Spleen (tissue), 7 donors: ENCODE results near the gene LPGAT1.

ENCODE experiments used
- CTCF ChIP-seq, 11 experiments: fragments of 200-600 bp in 7 of 11; fragments of 450-650 bp in 4 of 11; sonication (generic) in 4 of 11; IDR thresholded peaks in 8 of 11; conservative IDR thresholded peaks in 3 of 11; 1 replicate in 7 of 11; 2 replicates in 4 of 11; pipeline versions ENCODE4 v1.4.0 to v1.8.0; 2016 to 2021; ENCODE audit warnings: antibody characterized with exemption in 11 of 11, inconsistent platforms in 4 of 11, mild to moderate bottlenecking in 1 of 11
- POLR2A ChIP-seq, 3 donors: fragments of 450-650 bp; IDR thresholded peaks; one replicate each; pipeline ENCODE4 v1.5.1; 2017; ENCODE audit warnings: antibody characterized with exemption in 3 of 3, mild to moderate bottlenecking in 1 of 3
- POLR2AphosphoS5 ChIP-seq, 3 donors: sonication (generic); formaldehyde crosslinking; IDR thresholded peaks; one replicate each; pipeline ENCODE4 v1.5.1; 2017; ENCODE audit warnings: antibody characterized with exemption in 3 of 3
- donor health status: DM: no; HTN: no; CAD: no; lungs with moderate emphysema.
- donor health status: DM: no; HTN: no; CAD: no.
- donor health status: DM: no; HTN: no; CAD: no.

- TF ChIP-seq CTCF (IDR thresholded peaks at IDR 0.05 in 8 of 11, conservative IDR thresholded peaks at IDR 0.05 in 3 of 11) (no peak), POLR2AphosphoS5 (IDR thresholded peaks at IDR 0.05) (no peak), POLR2A (IDR thresholded peaks at IDR 0.05) (no peak)
Observed at GRCh38 chr1:211715971-211716370, 114.6 kb downstream of the LPGAT1 start.
